Measurements from ENCODE around the gene NT5DC1. TPM values are rescaled to one million over a fixed set of nuclear protein-coding genes. Genes with fewer than 3 reads are reported as not detected.

The NT5DC1 gene
- total RNA-seq = 4.5 and 8.1 TPM in 2 replicates

GRCh38 chr6:116100419-116101301, at the start of gene NT5DC1:
NT5DC1 (plus strand) TSS chr6:116100853; CDS start chr6:116100931, 78 bp downstream.

GRCh38 chr6:116060572-116061283, 39.9 kb upstream of the NT5DC1 start, which contains the start of gene FRK:
FRK (minus strand) TSS chr6:116060891; CDS start chr6:116060311, 580 bp downstream.

GRCh38 chr6:116126032-116126431, 25.4 kb downstream of the NT5DC1 start, which contains the start of gene COL10A1:
COL10A1 (minus strand) TSS chr6:116126132; CDS start chr6:116125492, 640 bp downstream.

GRCh38 chr6:116253505-116254296, 153.0 kb downstream of the NT5DC1 start, which contains the start of gene TSPYL4:
TSPYL4 (minus strand) TSS chr6:116254075; CDS start chr6:116254008, 67 bp downstream.

DNA sequence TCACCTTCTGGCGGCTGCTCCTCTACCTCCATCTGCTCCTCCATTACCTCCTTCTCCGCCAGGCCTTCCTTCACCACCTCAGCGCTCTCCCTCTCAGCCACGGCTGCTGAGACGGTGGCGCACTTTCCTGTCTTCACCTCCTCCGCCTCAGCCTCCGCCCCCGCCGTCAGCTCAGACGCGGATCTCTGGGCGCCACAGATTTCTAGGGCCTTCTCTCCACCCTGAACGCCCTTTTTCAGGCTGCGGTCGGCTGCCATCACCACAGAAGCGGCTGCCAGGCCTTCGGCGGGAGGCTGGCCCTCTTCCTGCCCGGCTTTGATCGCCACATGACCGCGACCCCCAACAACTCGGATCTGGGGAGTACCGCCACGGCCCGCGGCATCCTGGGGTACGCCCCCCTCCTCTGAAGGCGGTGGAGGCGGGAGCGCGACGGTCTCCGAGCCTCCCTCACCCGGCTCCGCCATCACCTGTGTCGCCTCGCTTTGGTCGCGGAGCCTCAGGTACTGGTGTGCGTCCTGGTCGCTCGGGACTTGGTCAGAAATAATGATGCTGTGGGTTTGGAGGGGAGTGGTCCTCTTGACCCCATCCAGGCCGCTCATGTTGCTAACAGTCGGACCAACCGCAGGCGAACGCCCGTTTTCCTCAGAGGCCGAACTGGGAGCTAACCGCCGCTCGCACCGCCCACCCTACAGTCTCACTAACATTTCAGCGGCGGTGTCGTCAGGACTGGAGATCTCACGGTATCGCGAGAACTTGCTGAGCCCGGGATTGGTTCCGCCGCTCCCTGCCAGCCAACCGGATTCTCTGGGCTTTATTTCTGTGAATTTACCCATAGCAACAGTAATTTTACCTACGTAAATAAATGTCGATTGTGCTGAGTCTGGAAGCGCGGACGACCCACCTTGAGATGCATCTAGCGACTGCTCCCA, 178.8 kb downstream of the NT5DC1 start, which contains the start of gene TSPYL1:
TSPYL1 (minus strand) TSS at position 699 of the 929 bp plus-strand sequence; CDS start at position 599, 100 bp downstream.

Other genes starting within 250 kb of the NT5DC1 start
- 0.26 and 1.2 TPM in 2 replicates for gene FRK, start 40.0 kb upstream of the NT5DC1 start, total RNA-seq
- under 0.01 TPM in 1 of 2 replicates, not detected in the other for gene COL10A1, start 25.3 kb downstream of the NT5DC1 start, total RNA-seq
- gene TSPYL4, start 153.2 kb downstream of the NT5DC1 start, total RNA-seq = 5.4 and 14.6 TPM in 2 replicates
- gene TSPYL1, start 179.1 kb downstream of the NT5DC1 start, total RNA-seq = 45.6 and 48.0 TPM in 2 replicates

Measured in pericardium fibroblast (primary cell).